Suprapubic skin (tissue), 4 donors: ENCODE data around the gene PRR15L.

ENCODE experiments used
- POLR2A ChIP-seq, 2 donors: fragments of 450-650 bp; IDR thresholded peaks; one replicate each; pipeline ENCODE4 v1.6.1; 2017; ENCODE audit warnings: antibody characterized with exemption in 2 of 2, mild to moderate bottlenecking in 2 of 2, moderate library complexity in 2 of 2
- POLR2AphosphoS5 ChIP-seq, 3 donors: sonication (generic); formaldehyde crosslinking; IDR thresholded peaks; one replicate each; pipeline ENCODE4 v1.6.1; 2017; ENCODE audit warnings: antibody characterized with exemption in 3 of 3
- TF ChIP-seq, protein P1 (sequence below), 2 donors: fragments of 200-600 bp in 1 of 2; fragments of 450-650 bp in 1 of 2; sonication (generic) in 1 of 2; IDR thresholded peaks; one replicate each; pipeline ENCODE4 v1.5.1; 2016 to 2019; ENCODE audit warnings: antibody characterized with exemption in 2 of 2, mild to moderate bottlenecking in 1 of 2, moderate library complexity in 1 of 2

DNA sequence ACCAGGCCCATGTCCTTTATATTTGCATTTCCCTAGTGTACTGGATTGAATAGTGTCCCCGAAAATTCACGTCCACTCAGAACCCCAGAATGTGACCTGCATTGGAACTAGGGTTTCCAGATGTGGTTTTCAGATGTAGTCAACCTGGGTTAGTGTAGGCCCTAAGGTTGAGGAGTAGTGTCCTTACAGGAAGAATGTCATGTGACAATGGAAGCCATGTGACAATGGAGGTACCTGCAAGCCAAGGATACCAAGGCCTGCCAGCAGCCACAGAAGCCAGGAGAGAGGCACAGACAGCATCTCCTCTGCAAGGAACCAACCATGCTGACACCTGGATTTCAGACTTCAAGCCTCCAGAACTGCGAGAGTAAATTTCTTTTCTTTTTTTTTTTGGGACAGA, 5.2 kb upstream of the PRR15L start:
- TF ChIP-seq POLR2AphosphoS5 (IDR thresholded peaks at IDR 0.05), result no peak
- TF ChIP-seq, protein P1, sequence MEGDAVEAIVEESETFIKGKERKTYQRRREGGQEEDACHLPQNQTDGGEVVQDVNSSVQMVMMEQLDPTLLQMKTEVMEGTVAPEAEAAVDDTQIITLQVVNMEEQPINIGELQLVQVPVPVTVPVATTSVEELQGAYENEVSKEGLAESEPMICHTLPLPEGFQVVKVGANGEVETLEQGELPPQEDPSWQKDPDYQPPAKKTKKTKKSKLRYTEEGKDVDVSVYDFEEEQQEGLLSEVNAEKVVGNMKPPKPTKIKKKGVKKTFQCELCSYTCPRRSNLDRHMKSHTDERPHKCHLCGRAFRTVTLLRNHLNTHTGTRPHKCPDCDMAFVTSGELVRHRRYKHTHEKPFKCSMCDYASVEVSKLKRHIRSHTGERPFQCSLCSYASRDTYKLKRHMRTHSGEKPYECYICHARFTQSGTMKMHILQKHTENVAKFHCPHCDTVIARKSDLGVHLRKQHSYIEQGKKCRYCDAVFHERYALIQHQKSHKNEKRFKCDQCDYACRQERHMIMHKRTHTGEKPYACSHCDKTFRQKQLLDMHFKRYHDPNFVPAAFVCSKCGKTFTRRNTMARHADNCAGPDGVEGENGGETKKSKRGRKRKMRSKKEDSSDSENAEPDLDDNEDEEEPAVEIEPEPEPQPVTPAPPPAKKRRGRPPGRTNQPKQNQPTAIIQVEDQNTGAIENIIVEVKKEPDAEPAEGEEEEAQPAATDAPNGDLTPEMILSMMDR (IDR thresholded peaks at IDR 0.05), result no peak
- no peak for TF ChIP-seq POLR2A (IDR thresholded peaks at IDR 0.05)
